GM12878 (cell line): Measurements from ENCODE around the gene CDH16. TPM values are rescaled to one million over a fixed set of nuclear protein-coding genes. Genes with fewer than 3 reads are reported as not detected.
A peak's percentile ranks its signal among the peaks of the same experiment; 100 is the strongest.

Source experiments
- CBX5 ChIP-seq: sonication (generic); IDR thresholded peaks from 2 replicates; pipeline ENCODE4 v1.6.1; 2016; ENCODE audit warnings: low read depth, moderate library complexity, mild to moderate bottlenecking, inconsistent platforms
- CHD2 ChIP-seq: IDR thresholded peaks from 2 replicates; pipeline ENCODE4 v1.6.1; 2011; ENCODE audit warnings: low read depth, low read length, improper control_type of control experiment, borderline replicate concordance
- FOXM1 ChIP-seq: IDR thresholded peaks from 2 replicates; pipeline ENCODE4 v1.6.1; 2012; ENCODE audit warnings: low read depth, mild to moderate bottlenecking, inconsistent platforms, low read length, moderate library complexity
- IKZF2 ChIP-seq, 2 experiments: fragments of 450-650 bp; IDR thresholded peaks; 2 replicates each; pipeline ENCODE4 v1.6.1; 2017; ENCODE audit warnings: mild to moderate bottlenecking in 2 of 2, moderate library complexity in 2 of 2
- KAT2A ChIP-seq: conservative IDR thresholded peaks from 2 replicates; pipeline ENCODE4 v1.6.1; 2011; ENCODE audit warnings: low read depth, low read length; ENCODE audit not compliant: control insufficient read depth
- MYC ChIP-seq: IDR thresholded peaks from 2 replicates; pipeline ENCODE4 v1.6.1; 2011; ENCODE audit warnings: mild to moderate bottlenecking, low read length, moderate library complexity, inconsistent platforms; ENCODE audit not compliant: insufficient read depth, insufficient replicate concordance, insufficient read length, severe bottlenecking
- POLR2AphosphoS5 ChIP-seq: IDR thresholded peaks from 2 replicates; pipeline ENCODE4 v1.6.1; 2011; ENCODE audit warnings: mild to moderate bottlenecking, low read length, inconsistent platforms
- SIX5 ChIP-seq: IDR thresholded peaks from 2 replicates; pipeline ENCODE4 v1.6.1; 2011; ENCODE audit warnings: mild to moderate bottlenecking, low read depth, low read length, moderate library complexity; ENCODE audit not compliant: severe bottlenecking
- SPI1 ChIP-seq: IDR thresholded peaks from 2 replicates; pipeline ENCODE4 v1.6.1; 2011; ENCODE audit warnings: low read depth, mild to moderate bottlenecking, low read length, moderate library complexity, borderline replicate concordance; ENCODE audit not compliant: insufficient read depth
- SREBF2 ChIP-seq: IDR thresholded peaks from 2 replicates; pipeline ENCODE4 v1.6.1; 2012; ENCODE audit warnings: mild to moderate bottlenecking, low read length
- YY1 ChIP-seq: IDR thresholded peaks from 2 replicates; pipeline ENCODE4 v1.6.1; 2011; ENCODE audit warnings: low read depth, mild to moderate bottlenecking, low read length
- polyA plus RNA-seq, 11 experiments: library from polyadenylated mRNA; depleted of rRNA in 4 of 11; unstranded in 6 of 11; stranded (reverse) in 5 of 11; fragments of >200 nt; fragmentation: Nextera tagmentation in 4 of 11; fragmentation: Illumina TruSeq in 1 of 11; extraction: Ambion mirVana in 4 of 11; extraction: Trizol in 1 of 11; gene quantifications; 1 replicate in 1 of 11; 2 replicates in 10 of 11; pipeline versions ENCODE4 v1.2.1 to v1.2.3, GENCODE V29; 2011 to 2016; ENCODE audit warnings: inconsistent platforms in 2 of 11, missing spikeins in 2 of 11, low read depth in 1 of 11
- total RNA-seq, 4 experiments: library from RNA; depleted of rRNA in 3 of 4; stranded (reverse); fragments of >200 nt in 3 of 4; fragmentation: Illumina TruSeq in 1 of 4; extraction: Trizol in 1 of 4; gene quantifications; 2 replicates each; pipeline versions ENCODE4 v1.2.1 to v1.2.3, GENCODE V29; 2013 to 2021
- TF ChIP-seq, protein P1 (sequence below): IDR thresholded peaks from 2 replicates; pipeline ENCODE4 v1.6.1; 2012; ENCODE audit warnings: low read length, inconsistent platforms
- TF ChIP-seq, protein P2 (sequence below): fragments of 450-650 bp; formaldehyde crosslinking; IDR thresholded peaks from 2 replicates; pipeline ENCODE4 v1.5.0; 2022; ENCODE audit warnings: mild to moderate bottlenecking, missing genetic modification characterization
- TF ChIP-seq, protein P3 (sequence below): IDR thresholded peaks from 2 replicates; pipeline ENCODE4 v1.6.1; 2011; ENCODE audit warnings: mild to moderate bottlenecking, low read depth, low read length, moderate library complexity; ENCODE audit not compliant: insufficient replicate concordance
- TF ChIP-seq, protein P4 (sequence below): fragments of 450-650 bp; formaldehyde crosslinking; IDR thresholded peaks from 2 replicates; pipeline ENCODE4 v1.4.0; 2022; ENCODE audit warnings: mild to moderate bottlenecking, moderate library complexity
- TF ChIP-seq, protein P5 (sequence below): fragments of 450-650 bp; IDR thresholded peaks from 2 replicates; pipeline ENCODE4 v1.6.1; 2017; ENCODE audit warnings: low read depth, mild to moderate bottlenecking, moderate library complexity

CDH16 gene
- total and polyA plus RNA-seq, 10 of the 15 experiments (the other 5 are each of a cell fraction or from before 2014, with no cell fraction given), result 0.05 TPM; not detected in 9

- TF ChIP-seq, protein P1, sequence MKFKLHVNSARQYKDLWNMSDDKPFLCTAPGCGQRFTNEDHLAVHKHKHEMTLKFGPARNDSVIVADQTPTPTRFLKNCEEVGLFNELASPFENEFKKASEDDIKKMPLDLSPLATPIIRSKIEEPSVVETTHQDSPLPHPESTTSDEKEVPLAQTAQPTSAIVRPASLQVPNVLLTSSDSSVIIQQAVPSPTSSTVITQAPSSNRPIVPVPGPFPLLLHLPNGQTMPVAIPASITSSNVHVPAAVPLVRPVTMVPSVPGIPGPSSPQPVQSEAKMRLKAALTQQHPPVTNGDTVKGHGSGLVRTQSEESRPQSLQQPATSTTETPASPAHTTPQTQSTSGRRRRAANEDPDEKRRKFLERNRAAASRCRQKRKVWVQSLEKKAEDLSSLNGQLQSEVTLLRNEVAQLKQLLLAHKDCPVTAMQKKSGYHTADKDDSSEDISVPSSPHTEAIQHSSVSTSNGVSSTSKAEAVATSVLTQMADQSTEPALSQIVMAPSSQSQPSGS, result no peak
- no peak for TF ChIP-seq CBX5
- peak; percentile 47 to 61; a peak in 2 of 4 replicates for TF ChIP-seq IKZF2 (IDR thresholded peaks at IDR 0.05)
- TF ChIP-seq, protein P2, sequence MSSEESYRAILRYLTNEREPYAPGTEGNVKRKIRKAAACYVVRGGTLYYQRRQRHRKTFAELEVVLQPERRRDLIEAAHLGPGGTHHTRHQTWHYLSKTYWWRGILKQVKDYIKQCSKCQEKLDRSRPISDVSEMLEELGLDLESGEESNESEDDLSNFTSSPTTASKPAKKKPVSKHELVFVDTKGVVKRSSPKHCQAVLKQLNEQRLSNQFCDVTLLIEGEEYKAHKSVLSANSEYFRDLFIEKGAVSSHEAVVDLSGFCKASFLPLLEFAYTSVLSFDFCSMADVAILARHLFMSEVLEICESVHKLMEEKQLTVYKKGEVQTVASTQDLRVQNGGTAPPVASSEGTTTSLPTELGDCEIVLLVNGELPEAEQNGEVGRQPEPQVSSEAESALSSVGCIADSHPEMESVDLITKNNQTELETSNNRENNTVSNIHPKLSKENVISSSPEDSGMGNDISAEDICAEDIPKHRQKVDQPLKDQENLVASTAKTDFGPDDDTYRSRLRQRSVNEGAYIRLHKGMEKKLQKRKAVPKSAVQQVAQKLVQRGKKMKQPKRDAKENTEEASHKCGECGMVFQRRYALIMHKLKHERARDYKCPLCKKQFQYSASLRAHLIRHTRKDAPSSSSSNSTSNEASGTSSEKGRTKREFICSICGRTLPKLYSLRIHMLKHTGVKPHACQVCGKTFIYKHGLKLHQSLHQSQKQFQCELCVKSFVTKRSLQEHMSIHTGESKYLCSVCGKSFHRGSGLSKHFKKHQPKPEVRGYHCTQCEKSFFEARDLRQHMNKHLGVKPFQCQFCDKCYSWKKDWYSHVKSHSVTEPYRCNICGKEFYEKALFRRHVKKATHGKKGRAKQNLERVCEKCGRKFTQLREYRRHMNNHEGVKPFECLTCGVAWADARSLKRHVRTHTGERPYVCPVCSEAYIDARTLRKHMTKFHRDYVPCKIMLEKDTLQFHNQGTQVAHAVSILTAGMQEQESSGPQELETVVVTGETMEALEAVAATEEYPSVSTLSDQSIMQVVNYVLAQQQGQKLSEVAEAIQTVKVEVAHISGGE (CRISPR knock-in tag), result no peak
- peak; percentile 21; the same call in 1 of the 2 replicates for TF ChIP-seq SPI1
- peak; percentile 88 for TF ChIP-seq POLR2AphosphoS5
- TF ChIP-seq SIX5, result peak; percentile 49
- no peak for TF ChIP-seq SREBF2
- TF ChIP-seq, protein P3, sequence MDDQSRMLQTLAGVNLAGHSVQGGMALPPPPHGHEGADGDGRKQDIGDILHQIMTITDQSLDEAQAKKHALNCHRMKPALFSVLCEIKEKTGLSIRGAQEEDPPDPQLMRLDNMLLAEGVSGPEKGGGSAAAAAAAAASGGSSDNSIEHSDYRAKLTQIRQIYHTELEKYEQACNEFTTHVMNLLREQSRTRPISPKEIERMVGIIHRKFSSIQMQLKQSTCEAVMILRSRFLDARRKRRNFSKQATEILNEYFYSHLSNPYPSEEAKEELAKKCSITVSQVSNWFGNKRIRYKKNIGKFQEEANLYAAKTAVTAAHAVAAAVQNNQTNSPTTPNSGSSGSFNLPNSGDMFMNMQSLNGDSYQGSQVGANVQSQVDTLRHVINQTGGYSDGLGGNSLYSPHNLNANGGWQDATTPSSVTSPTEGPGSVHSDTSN, result no peak
- TF ChIP-seq, protein P4, sequence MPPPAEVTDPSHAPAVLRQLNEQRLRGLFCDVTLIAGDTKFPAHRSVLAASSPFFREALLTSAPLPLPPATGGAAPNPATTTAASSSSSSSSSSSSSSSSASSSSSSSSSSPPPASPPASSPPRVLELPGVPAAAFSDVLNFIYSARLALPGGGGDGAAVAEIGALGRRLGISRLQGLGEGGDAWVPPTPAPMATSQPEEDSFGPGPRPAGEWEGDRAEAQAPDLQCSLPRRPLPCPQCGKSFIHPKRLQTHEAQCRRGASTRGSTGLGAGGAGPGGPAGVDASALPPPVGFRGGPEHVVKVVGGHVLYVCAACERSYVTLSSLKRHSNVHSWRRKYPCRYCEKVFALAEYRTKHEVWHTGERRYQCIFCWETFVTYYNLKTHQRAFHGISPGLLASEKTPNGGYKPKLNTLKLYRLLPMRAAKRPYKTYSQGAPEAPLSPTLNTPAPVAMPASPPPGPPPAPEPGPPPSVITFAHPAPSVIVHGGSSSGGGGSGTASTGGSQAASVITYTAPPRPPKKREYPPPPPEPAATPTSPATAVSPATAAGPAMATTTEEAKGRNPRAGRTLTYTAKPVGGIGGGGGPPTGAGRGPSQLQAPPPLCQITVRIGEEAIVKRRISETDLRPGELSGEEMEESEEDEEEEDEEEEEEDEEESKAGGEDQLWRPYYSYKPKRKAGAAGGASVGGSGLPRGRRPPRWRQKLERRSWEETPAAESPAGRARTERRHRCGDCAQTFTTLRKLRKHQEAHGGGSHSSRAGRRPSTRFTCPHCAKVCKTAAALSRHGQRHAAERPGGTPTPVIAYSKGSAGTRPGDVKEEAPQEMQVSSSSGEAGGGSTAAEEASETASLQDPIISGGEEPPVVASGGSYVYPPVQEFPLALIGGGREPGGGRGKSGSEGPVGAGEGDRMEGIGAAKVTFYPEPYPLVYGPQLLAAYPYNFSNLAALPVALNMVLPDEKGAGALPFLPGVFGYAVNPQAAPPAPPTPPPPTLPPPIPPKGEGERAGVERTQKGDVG, result no peak
- TF ChIP-seq, protein P5, sequence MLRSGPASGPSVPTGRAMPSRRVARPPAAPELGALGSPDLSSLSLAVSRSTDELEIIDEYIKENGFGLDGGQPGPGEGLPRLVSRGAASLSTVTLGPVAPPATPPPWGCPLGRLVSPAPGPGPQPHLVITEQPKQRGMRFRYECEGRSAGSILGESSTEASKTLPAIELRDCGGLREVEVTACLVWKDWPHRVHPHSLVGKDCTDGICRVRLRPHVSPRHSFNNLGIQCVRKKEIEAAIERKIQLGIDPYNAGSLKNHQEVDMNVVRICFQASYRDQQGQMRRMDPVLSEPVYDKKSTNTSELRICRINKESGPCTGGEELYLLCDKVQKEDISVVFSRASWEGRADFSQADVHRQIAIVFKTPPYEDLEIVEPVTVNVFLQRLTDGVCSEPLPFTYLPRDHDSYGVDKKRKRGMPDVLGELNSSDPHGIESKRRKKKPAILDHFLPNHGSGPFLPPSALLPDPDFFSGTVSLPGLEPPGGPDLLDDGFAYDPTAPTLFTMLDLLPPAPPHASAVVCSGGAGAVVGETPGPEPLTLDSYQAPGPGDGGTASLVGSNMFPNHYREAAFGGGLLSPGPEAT, result peak; percentile 73
- peak; percentile 77 for TF ChIP-seq YY1
- TF ChIP-seq KAT2A, result no peak
- no peak for TF ChIP-seq MYC
- no peak for TF ChIP-seq FOXM1
- peak; percentile 81 for TF ChIP-seq CHD2
These were observed 15.6 kb upstream of the CDH16 start, which contains the start of gene CIAO2B (continued) for GRCh38 chr16:66934138-66934838.
